Neural progenitor cell (in vitro differentiated cells): ENCODE measurements around the gene CCDC81.

Experiments used
- CTCF ChIP-seq: fragments of 200-600 bp; sonication (generic); IDR thresholded peaks from 2 replicates; pipeline ENCODE4 v1.5.1; 2017; ENCODE audit warnings: antibody characterized with exemption, mild to moderate bottlenecking
- EZH2 ChIP-seq: fragments of 200-600 bp; sonication (generic); IDR thresholded peaks from 2 replicates; pipeline ENCODE4 v1.6.1; 2017; ENCODE audit warnings: antibody characterized with exemption, mild to moderate bottlenecking, moderate library complexity

DNA sequence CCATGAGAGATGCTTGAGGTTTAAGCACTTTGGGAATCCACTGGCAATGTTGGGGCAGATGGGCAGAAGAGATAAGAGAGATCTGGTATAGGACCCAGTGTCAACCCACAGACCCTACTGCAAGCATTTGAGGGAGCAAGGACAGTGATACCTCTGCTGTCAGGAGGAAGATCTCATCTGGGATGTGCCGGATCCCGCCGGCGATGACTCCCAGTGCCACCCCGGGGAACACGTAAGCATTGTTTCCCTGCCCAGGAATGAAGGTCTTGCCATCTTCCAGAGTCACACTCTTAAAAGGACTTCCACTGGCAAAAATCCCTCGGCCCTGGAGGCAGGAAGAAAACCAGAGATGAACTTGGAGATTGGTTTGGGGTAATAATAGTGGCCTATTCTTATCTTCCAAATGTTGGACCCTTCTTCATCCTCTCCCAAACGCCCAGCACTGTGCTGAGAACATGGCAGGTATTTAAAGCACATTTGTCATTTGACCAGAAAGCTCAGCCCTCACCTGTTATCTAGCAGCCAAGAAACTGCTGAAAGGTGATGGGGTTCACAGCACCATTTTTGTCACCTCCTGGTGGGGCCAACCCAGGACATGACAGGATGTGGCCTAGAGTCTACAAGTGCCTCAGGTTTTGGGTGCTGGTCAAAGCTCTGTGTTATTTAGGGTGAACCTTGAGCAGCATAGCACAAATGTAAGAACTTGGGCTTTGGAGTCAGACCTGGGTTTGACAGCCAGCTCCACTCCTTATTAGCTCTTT lies 71.7 kb downstream of the CCDC81 start:
- no peak for TF ChIP-seq CTCF
- TF ChIP-seq EZH2 = no peak
